ENCODE data around the gene TSPEAR.

DNA sequence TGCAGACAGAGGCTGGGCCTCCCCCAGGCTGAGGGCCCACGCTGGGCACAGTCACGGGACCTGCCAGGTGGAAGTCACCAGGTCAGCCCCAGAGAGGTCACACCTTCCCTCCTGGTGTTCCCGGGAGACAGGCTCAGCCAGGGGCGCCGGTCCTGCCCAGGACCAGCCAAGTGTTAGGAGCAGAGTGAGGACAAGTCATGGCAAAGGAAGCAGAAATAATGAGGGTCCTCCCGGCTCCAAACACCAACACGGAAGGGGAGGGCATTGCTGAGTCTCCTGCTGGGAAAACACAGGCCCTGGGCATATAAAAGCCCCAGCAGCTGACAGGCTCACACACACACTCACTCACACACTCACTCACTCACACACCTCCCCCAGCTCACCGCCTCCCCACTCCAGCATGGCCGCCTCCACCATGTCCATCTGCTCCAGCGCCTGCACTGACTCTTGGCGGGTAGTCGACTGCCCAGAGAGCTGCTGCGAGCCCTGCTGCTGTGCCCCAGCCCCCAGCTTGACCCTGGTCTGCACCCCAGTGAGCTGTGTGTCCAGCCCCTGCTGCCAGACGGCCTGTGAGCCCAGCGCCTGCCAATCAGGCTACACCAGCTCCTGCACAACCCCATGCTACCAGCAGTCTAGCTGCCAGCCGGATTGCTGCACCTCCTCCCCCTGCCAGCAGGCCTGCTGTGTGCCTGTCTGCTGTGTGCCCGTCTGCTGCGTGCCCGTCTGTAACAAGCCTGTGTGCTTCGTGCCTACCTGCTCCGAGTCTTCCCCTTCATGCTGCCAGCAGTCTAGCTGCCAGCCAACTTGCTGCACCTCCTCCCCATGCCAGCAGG, 74.1 kb downstream of the TSPEAR start, which contains the start of gene KRTAP10-10:
- TF ChIP-seq EP300 (IDR thresholded peaks at IDR 0.05; ENCODE audit: borderline replicate concordance in 1 of 2, low read depth in 1 of 2, low read length in 1 of 2): no peak
- TF ChIP-seq SMC3 (IDR thresholded peaks at IDR 0.05; ENCODE audit: low read depth, low read length): no peak
- no peak for TF ChIP-seq CTCF (IDR thresholded peaks at IDR 0.05)
- no peak for TF ChIP-seq RCOR1 (IDR thresholded peaks at IDR 0.05; ENCODE audit: low read length)
- TF ChIP-seq MXI1 (IDR thresholded peaks at IDR 0.05; ENCODE audit: low read depth, low read length): no peak
- TF ChIP-seq, protein P1, sequence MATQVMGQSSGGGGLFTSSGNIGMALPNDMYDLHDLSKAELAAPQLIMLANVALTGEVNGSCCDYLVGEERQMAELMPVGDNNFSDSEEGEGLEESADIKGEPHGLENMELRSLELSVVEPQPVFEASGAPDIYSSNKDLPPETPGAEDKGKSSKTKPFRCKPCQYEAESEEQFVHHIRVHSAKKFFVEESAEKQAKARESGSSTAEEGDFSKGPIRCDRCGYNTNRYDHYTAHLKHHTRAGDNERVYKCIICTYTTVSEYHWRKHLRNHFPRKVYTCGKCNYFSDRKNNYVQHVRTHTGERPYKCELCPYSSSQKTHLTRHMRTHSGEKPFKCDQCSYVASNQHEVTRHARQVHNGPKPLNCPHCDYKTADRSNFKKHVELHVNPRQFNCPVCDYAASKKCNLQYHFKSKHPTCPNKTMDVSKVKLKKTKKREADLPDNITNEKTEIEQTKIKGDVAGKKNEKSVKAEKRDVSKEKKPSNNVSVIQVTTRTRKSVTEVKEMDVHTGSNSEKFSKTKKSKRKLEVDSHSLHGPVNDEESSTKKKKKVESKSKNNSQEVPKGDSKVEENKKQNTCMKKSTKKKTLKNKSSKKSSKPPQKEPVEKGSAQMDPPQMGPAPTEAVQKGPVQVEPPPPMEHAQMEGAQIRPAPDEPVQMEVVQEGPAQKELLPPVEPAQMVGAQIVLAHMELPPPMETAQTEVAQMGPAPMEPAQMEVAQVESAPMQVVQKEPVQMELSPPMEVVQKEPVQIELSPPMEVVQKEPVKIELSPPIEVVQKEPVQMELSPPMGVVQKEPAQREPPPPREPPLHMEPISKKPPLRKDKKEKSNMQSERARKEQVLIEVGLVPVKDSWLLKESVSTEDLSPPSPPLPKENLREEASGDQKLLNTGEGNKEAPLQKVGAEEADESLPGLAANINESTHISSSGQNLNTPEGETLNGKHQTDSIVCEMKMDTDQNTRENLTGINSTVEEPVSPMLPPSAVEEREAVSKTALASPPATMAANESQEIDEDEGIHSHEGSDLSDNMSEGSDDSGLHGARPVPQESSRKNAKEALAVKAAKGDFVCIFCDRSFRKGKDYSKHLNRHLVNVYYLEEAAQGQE (IDR thresholded peaks at IDR 0.05; ENCODE audit: low read depth, low read length): no peak
- TF ChIP-seq, protein P2, sequence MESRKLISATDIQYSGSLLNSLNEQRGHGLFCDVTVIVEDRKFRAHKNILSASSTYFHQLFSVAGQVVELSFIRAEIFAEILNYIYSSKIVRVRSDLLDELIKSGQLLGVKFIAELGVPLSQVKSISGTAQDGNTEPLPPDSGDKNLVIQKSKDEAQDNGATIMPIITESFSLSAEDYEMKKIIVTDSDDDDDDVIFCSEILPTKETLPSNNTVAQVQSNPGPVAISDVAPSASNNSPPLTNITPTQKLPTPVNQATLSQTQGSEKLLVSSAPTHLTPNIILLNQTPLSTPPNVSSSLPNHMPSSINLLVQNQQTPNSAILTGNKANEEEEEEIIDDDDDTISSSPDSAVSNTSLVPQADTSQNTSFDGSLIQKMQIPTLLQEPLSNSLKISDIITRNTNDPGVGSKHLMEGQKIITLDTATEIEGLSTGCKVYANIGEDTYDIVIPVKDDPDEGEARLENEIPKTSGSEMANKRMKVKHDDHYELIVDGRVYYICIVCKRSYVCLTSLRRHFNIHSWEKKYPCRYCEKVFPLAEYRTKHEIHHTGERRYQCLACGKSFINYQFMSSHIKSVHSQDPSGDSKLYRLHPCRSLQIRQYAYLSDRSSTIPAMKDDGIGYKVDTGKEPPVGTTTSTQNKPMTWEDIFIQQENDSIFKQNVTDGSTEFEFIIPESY (IDR thresholded peaks at IDR 0.05; ENCODE audit: borderline replicate concordance, low read depth): no peak
- no peak for TF ChIP-seq YY1 (IDR thresholded peaks at IDR 0.05; ENCODE audit: low read depth)
- no peak for TF ChIP-seq FOXJ3 (CRISPR knock-in tag; IDR thresholded peaks at IDR 0.05)
- no peak for TF ChIP-seq TAF1 (IDR thresholded peaks at IDR 0.05; ENCODE audit: borderline replicate concordance, low read depth, low read length)
- TF ChIP-seq FOXM1 (IDR thresholded peaks at IDR 0.05; ENCODE audit: low read depth): no peak

Measured in SK-N-SH (cell line).